IMR-90 (cell line): ENCODE data around the gene SMTN.

Experiments used
- MAFK ChIP-seq: IDR thresholded peaks from 2 replicates; pipeline ENCODE4 v1.6.1; 2012; ENCODE audit warnings: low read depth, low read length, improper control_type of control experiment
- MAZ ChIP-seq: IDR thresholded peaks from 2 replicates; pipeline ENCODE4 v1.6.1; 2012; ENCODE audit warnings: low read depth, mild to moderate bottlenecking, low read length, improper control_type of control experiment, moderate library complexity, borderline replicate concordance
- MXI1 ChIP-seq: IDR thresholded peaks from 2 replicates; pipeline ENCODE4 v1.6.1; 2012; ENCODE audit warnings: low read depth, mild to moderate bottlenecking, low read length, moderate library complexity, borderline replicate concordance
- POLR2A ChIP-seq: IDR thresholded peaks from 2 replicates; pipeline ENCODE4 v1.6.1; 2012; ENCODE audit warnings: mild to moderate bottlenecking, low read depth, low read length
- RAD21 ChIP-seq: IDR thresholded peaks from 2 replicates; pipeline ENCODE4 v1.6.1; 2012; ENCODE audit warnings: low read length, improper control_type of control experiment
- RFX5 ChIP-seq: IDR thresholded peaks from 2 replicates; pipeline ENCODE4 v1.8.0; 2012; ENCODE audit warnings: low read depth, mild to moderate bottlenecking, low read length, moderate library complexity
- TF ChIP-seq, protein P1 (sequence below): conservative IDR thresholded peaks from 2 replicates; pipeline ENCODE4 v1.5.1; 2012; ENCODE audit warnings: mild to moderate bottlenecking, low read depth, low read length, improper control_type of control experiment
- TF ChIP-seq, protein P2 (sequence below): fragments of 150-350 bp; IDR thresholded peaks from 2 replicates; pipeline ENCODE4 v1.6.1; 2017; ENCODE audit warnings: mild to moderate bottlenecking, antibody characterized with exemption, low read length, low read depth
- TF ChIP-seq, protein P3 (sequence below): fragments of 150-350 bp; IDR thresholded peaks from 2 replicates; pipeline ENCODE4 v1.6.1; 2016; ENCODE audit warnings: low read depth, mild to moderate bottlenecking, low read length, moderate library complexity, borderline replicate concordance

DNA sequence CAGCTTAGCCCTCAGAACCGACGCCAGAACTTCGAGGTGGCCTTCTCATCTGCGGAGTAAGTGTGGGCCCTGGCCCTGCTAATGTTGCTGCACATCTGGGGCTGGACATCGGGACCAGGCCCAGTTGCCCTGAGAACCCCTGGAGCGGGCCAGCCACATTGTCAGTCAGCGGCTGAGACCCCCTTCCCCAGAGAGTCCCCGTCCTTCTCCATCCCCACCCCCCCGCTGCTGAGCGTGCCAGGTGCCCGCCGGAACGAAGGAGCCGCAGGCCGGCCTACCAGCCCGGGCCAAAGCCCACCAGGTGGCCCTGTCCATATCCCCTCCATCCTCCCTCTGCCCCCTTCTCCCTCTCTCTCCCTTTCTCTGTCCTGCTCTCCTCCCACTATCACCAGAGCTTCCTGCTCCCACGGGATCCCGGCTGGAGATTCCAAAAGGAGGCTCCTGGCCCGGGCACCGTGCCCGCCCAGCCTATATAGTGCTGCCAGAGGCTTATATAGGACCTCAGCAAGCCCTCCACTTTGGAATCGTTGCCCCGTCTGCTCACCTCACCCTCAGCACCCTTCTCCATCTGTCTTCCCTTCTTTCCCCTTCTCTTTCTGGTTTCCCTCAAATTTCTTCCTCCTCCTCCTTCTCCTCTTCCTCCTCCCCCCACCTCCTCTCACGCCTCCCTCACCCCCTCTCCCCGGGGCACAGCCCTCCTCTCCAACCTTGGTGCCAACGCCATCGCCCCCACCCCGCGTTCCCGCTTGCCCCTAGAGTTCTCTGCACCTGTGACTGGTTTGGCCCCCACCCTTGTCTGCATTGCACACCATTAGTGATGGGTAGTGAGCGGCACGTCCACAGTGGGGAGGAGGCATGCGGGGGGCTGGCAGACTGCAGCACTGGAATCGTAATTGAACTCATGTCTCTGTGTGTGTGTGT, 19.0 kb downstream of the SMTN start:
- TF ChIP-seq, protein P1, sequence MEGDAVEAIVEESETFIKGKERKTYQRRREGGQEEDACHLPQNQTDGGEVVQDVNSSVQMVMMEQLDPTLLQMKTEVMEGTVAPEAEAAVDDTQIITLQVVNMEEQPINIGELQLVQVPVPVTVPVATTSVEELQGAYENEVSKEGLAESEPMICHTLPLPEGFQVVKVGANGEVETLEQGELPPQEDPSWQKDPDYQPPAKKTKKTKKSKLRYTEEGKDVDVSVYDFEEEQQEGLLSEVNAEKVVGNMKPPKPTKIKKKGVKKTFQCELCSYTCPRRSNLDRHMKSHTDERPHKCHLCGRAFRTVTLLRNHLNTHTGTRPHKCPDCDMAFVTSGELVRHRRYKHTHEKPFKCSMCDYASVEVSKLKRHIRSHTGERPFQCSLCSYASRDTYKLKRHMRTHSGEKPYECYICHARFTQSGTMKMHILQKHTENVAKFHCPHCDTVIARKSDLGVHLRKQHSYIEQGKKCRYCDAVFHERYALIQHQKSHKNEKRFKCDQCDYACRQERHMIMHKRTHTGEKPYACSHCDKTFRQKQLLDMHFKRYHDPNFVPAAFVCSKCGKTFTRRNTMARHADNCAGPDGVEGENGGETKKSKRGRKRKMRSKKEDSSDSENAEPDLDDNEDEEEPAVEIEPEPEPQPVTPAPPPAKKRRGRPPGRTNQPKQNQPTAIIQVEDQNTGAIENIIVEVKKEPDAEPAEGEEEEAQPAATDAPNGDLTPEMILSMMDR, result no peak
- TF ChIP-seq RFX5 (no peak), RAD21 (no peak), MXI1 (no peak), POLR2A (no peak), MAFK (no peak), MAZ (no peak)
- TF ChIP-seq, protein P2, sequence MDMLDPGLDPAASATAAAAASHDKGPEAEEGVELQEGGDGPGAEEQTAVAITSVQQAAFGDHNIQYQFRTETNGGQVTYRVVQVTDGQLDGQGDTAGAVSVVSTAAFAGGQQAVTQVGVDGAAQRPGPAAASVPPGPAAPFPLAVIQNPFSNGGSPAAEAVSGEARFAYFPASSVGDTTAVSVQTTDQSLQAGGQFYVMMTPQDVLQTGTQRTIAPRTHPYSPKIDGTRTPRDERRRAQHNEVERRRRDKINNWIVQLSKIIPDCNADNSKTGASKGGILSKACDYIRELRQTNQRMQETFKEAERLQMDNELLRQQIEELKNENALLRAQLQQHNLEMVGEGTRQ, result no peak
- TF ChIP-seq, protein P3, sequence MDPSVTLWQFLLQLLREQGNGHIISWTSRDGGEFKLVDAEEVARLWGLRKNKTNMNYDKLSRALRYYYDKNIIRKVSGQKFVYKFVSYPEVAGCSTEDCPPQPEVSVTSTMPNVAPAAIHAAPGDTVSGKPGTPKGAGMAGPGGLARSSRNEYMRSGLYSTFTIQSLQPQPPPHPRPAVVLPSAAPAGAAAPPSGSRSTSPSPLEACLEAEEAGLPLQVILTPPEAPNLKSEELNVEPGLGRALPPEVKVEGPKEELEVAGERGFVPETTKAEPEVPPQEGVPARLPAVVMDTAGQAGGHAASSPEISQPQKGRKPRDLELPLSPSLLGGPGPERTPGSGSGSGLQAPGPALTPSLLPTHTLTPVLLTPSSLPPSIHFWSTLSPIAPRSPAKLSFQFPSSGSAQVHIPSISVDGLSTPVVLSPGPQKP, result no peak
